Keratinocyte (primary cell): ENCODE results near the gene CHD2.

Source experiments
- EZH2 ChIP-seq: IDR thresholded peaks from one replicate; pipeline ENCODE4 v1.6.1; 2012; ENCODE audit warnings: inconsistent platforms, mild to moderate bottlenecking, low read length, moderate library complexity
- TF ChIP-seq, protein P1 (sequence below), 3 experiments: IDR thresholded peaks in 1 of 3; conservative IDR thresholded peaks in 1 of 3; optimal IDR thresholded peaks in 1 of 3; 2 replicates in 2 of 3; 3 replicates in 1 of 3; pipeline versions ENCODE3 to v1.5.1; 2011; ENCODE audit warnings: low read length in 3 of 3, mild to moderate bottlenecking in 3 of 3, moderate library complexity in 2 of 3, control low read depth in 1 of 3, inconsistent platforms in 1 of 3; ENCODE audit not compliant: insufficient read depth in 2 of 3; ENCODE audit errors: extremely low read depth in 1 of 3

GRCh38 chr15:92893200-92893599 lies 6.9 kb upstream of the CHD2 start:
- no peak for TF ChIP-seq EZH2
- TF ChIP-seq, protein P1, sequence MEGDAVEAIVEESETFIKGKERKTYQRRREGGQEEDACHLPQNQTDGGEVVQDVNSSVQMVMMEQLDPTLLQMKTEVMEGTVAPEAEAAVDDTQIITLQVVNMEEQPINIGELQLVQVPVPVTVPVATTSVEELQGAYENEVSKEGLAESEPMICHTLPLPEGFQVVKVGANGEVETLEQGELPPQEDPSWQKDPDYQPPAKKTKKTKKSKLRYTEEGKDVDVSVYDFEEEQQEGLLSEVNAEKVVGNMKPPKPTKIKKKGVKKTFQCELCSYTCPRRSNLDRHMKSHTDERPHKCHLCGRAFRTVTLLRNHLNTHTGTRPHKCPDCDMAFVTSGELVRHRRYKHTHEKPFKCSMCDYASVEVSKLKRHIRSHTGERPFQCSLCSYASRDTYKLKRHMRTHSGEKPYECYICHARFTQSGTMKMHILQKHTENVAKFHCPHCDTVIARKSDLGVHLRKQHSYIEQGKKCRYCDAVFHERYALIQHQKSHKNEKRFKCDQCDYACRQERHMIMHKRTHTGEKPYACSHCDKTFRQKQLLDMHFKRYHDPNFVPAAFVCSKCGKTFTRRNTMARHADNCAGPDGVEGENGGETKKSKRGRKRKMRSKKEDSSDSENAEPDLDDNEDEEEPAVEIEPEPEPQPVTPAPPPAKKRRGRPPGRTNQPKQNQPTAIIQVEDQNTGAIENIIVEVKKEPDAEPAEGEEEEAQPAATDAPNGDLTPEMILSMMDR (optimal IDR thresholded peaks at IDR 0.05 in 1 of 3, IDR thresholded peaks at IDR 0.05 in 1 of 3, conservative IDR thresholded peaks at IDR 0.05 in 1 of 3; ENCODE audit: extremely low read depth in 1 of 3, insufficient read depth in 2 of 3, low read length in 3 of 3) = no peak
